GM19397 (cell line): ENCODE data around the gene C16orf86.
A peak's percentile ranks its signal among the peaks of the same experiment; 100 is the strongest.

ENCODE experiments used
- ATAC-seq: cut with Tn5 transposase; IDR thresholded peaks from one replicate; pipeline ENCODE4 v1.9.1; 2021; ENCODE audit warnings: mild to moderate bottlenecking, moderate library complexity; ENCODE audit not compliant: unreplicated experiment

Gene C16orf86

GRCh38 chr16:67653128-67653788 lies 13.4 kb upstream of the C16orf86 start:
- no peak for ATAC-seq

- no peak for ATAC-seq
Observed at GRCh38 chr16:67653789-67654402, 12.7 kb upstream of the C16orf86 start.

GRCh38 chr16:67654403-67654911 lies 12.2 kb upstream of the C16orf86 start:
- ATAC-seq, result no peak

- no peak for ATAC-seq
Observed at GRCh38 chr16:67655363-67655762, 11.3 kb upstream of the C16orf86 start.

- ATAC-seq, result no peak
Observed at GRCh38 chr16:67656344-67657016, 10.1 kb upstream of the C16orf86 start.

GRCh38 chr16:67657017-67657608 lies 9.5 kb upstream of the C16orf86 start:
- no peak for ATAC-seq

GRCh38 chr16:67657751-67658518 lies 8.7 kb upstream of the C16orf86 start:
- no peak for ATAC-seq

- ATAC-seq, result no peak
Observed at GRCh38 chr16:67658849-67659674, 7.6 kb upstream of the C16orf86 start.

GRCh38 chr16:67659675-67660563 lies 6.7 kb upstream of the C16orf86 start, which contains the start of gene ACD:
Gene ACD, minus strand, starts transcription at chr16:67660260. Its CDS starts 40 bp downstream, at chr16:67660220.
- peak; percentile 54 for ATAC-seq

GRCh38 chr16:67660564-67661028 lies 6.0 kb upstream of the C16orf86 start, which contains the start of gene PARD6A:
Gene PARD6A, plus strand, starts transcription at chr16:67660960. Its CDS starts 79 bp downstream, at chr16:67661039.
- peak; percentile 74 for ATAC-seq

- no peak for ATAC-seq
Observed at GRCh38 chr16:67661101-67661761, 5.4 kb upstream of the C16orf86 start.

GRCh38 chr16:67661886-67662652 lies 4.5 kb upstream of the C16orf86 start:
- ATAC-seq, result no peak

GRCh38 chr16:67662653-67663010 lies 4.0 kb upstream of the C16orf86 start:
- ATAC-seq, result no peak

- no peak for ATAC-seq
Observed at GRCh38 chr16:67663151-67663876, 3.3 kb upstream of the C16orf86 start.

GRCh38 chr16:67663877-67664222 lies 2.8 kb upstream of the C16orf86 start:
- ATAC-seq, result no peak

- ATAC-seq, result no peak
Observed at GRCh38 chr16:67664258-67664657, 2.4 kb upstream of the C16orf86 start.

GRCh38 chr16:67664871-67665270 lies 1.7 kb upstream of the C16orf86 start:
- ATAC-seq, result no peak
